ENCODE results near the gene ASB8. TPM values are rescaled to one million over a fixed set of nuclear protein-coding genes. Genes with fewer than 3 reads are reported as not detected.
A peak's percentile ranks its signal among the peaks of the same experiment; 100 is the strongest.

ASB8 gene
- total and polyA plus RNA-seq, 9 of the 15 experiments (the other 6 are each of a cell fraction or from before 2014, with no cell fraction given), result 13.3 to 29.0 (median 19.6) TPM

DNA sequence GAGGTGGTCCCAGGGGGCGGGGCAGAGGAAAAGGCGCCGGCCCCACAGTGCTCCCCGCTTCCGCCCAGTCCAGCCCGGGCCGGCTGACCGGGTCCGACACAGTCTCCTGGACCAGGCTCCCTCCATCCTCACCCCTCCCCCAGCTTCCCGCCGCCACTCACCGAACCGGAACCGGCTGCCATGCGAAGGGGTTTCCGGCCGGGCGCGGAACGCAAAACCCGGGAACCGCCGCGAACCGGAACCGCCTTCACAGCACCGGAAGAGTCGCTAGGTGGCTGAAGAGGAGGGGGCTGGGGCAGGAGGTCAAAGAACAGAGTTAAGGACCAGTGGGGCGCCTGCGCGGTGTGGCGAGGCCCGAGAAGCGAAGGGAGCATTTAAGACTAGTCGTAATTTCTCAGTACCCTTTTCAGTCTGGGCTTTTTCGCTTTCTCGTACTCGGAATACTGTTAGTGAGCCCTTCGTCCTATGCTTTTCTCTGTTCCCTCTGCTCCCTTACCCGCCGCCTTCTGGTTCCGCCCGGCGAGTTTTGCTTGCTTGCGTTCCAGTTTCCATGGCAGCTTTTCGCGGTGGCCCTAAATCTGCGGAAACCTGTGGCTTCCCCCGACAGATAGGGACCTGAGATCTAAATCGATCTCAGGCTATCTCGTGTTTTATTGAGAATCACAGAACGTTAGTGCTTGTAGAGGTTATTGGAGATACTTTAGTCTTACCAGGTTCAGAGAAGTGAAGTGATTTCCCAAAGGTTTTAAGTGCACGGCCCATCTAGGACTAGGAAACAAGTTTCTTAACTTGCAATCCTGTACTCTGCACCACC lies 51.2 kb downstream of the ASB8 start, which contains the start of gene SENP1 (continued):
- TF ChIP-seq, protein P1, sequence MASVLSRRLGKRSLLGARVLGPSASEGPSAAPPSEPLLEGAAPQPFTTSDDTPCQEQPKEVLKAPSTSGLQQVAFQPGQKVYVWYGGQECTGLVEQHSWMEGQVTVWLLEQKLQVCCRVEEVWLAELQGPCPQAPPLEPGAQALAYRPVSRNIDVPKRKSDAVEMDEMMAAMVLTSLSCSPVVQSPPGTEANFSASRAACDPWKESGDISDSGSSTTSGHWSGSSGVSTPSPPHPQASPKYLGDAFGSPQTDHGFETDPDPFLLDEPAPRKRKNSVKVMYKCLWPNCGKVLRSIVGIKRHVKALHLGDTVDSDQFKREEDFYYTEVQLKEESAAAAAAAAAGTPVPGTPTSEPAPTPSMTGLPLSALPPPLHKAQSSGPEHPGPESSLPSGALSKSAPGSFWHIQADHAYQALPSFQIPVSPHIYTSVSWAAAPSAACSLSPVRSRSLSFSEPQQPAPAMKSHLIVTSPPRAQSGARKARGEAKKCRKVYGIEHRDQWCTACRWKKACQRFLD (CRISPR knock-in tag; IDR thresholded peaks at IDR 0.05), result peak; percentile 88
- no peak for TF ChIP-seq TGIF2 (CRISPR knock-in tag; IDR thresholded peaks at IDR 0.05)
- TF ChIP-seq KDM2B (CRISPR knock-in tag; IDR thresholded peaks at IDR 0.05), result no peak
- no peak for TF ChIP-seq TCF3 (CRISPR knock-in tag; IDR thresholded peaks at IDR 0.05)
- peak; percentile 46; the same call in 1 of the 2 replicates for TF ChIP-seq ZNF583 (CRISPR knock-in tag; IDR thresholded peaks at IDR 0.05)
- TF ChIP-seq IFI16 (CRISPR knock-in tag; IDR thresholded peaks at IDR 0.05), result no peak
- peak; percentile 5; the same call in 1 of the 2 replicates for TF ChIP-seq EP300 (IDR thresholded peaks at IDR 0.05; ENCODE audit: low read length)
- TF ChIP-seq, protein P2, sequence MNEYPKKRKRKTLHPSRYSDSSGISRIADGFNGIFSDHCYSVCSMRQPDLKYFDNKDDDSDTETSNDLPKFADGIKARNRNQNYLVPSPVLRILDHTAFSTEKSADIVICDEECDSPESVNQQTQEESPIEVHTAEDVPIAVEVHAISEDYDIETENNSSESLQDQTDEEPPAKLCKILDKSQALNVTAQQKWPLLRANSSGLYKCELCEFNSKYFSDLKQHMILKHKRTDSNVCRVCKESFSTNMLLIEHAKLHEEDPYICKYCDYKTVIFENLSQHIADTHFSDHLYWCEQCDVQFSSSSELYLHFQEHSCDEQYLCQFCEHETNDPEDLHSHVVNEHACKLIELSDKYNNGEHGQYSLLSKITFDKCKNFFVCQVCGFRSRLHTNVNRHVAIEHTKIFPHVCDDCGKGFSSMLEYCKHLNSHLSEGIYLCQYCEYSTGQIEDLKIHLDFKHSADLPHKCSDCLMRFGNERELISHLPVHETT (CRISPR knock-in tag; conservative IDR thresholded peaks at IDR 0.05 in 1 of 2, IDR thresholded peaks at IDR 0.05 in 1 of 2), result peak in 1 of 2 experiments; percentile 98; a peak in 2 of 4 replicates
- TF ChIP-seq FOS (IDR thresholded peaks at IDR 0.05; ENCODE audit: extremely low read depth, insufficient read length), result no peak
- TF ChIP-seq, protein P3, sequence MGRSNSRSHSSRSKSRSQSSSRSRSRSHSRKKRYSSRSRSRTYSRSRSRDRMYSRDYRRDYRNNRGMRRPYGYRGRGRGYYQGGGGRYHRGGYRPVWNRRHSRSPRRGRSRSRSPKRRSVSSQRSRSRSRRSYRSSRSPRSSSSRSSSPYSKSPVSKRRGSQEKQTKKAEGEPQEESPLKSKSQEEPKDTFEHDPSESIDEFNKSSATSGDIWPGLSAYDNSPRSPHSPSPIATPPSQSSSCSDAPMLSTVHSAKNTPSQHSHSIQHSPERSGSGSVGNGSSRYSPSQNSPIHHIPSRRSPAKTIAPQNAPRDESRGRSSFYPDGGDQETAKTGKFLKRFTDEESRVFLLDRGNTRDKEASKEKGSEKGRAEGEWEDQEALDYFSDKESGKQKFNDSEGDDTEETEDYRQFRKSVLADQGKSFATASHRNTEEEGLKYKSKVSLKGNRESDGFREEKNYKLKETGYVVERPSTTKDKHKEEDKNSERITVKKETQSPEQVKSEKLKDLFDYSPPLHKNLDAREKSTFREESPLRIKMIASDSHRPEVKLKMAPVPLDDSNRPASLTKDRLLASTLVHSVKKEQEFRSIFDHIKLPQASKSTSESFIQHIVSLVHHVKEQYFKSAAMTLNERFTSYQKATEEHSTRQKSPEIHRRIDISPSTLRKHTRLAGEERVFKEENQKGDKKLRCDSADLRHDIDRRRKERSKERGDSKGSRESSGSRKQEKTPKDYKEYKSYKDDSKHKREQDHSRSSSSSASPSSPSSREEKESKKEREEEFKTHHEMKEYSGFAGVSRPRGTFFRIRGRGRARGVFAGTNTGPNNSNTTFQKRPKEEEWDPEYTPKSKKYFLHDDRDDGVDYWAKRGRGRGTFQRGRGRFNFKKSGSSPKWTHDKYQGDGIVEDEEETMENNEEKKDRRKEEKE (IDR thresholded peaks at IDR 0.05; ENCODE audit: borderline replicate concordance in 1 of 2, control insufficient read depth in 1 of 2, low read depth in 2 of 2, low read length in 1 of 2), result peak in 1 of 2 experiments; percentile 61; a peak in 1 of 4 replicates
- TF ChIP-seq ZNF77 (CRISPR knock-in tag; IDR thresholded peaks at IDR 0.05), result no peak
- TF ChIP-seq, protein P4, sequence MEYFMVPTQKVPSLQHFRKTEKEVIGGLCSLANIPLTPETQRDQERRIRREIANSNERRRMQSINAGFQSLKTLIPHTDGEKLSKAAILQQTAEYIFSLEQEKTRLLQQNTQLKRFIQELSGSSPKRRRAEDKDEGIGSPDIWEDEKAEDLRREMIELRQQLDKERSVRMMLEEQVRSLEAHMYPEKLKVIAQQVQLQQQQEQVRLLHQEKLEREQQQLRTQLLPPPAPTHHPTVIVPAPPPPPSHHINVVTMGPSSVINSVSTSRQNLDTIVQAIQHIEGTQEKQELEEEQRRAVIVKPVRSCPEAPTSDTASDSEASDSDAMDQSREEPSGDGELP (CRISPR knock-in tag; IDR thresholded peaks at IDR 0.05; ENCODE audit: borderline replicate concordance), result peak; percentile 95
- no peak for TF ChIP-seq NFATC3 (IDR thresholded peaks at IDR 0.05)
- no peak for TF ChIP-seq ZNF589 (CRISPR knock-in tag; IDR thresholded peaks at IDR 0.05; ENCODE audit: low read depth)
- TF ChIP-seq CHCHD3 (CRISPR knock-in tag; IDR thresholded peaks at IDR 0.05), result no peak
- peak; percentile 99 for TF ChIP-seq PHF20 (IDR thresholded peaks at IDR 0.05; ENCODE audit: partially characterized antibody)
- TF ChIP-seq, protein P5, sequence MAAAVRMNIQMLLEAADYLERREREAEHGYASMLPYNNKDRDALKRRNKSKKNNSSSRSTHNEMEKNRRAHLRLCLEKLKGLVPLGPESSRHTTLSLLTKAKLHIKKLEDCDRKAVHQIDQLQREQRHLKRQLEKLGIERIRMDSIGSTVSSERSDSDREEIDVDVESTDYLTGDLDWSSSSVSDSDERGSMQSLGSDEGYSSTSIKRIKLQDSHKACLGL (CRISPR knock-in tag; IDR thresholded peaks at IDR 0.05; ENCODE audit: borderline replicate concordance, poor library complexity, severe bottlenecking), result no peak
- no peak for TF ChIP-seq SNIP1 (IDR thresholded peaks at IDR 0.05; ENCODE audit: low read depth)
- TF ChIP-seq ZC3H4 (CRISPR knock-in tag; IDR thresholded peaks at IDR 0.05; ENCODE audit: borderline replicate concordance), result no peak
- TF ChIP-seq NR3C1 (CRISPR knock-in tag; IDR thresholded peaks at IDR 0.05), result no peak
